ENCODE data around the gene EMP1.

Gene EMP1

GRCh38 chr12:13177906-13178305, 18.6 kb upstream of the EMP1 start:
- TF ChIP-seq CTCF (IDR thresholded peaks at IDR 0.05; ENCODE audit: extremely low read depth, insufficient read depth, missing control alignments) = no peak
- in situ Hi-C loops (cut with MboI; ENCODE audit: low pct_unique_long_range_greater_than_20kb, low sequenced_read_pairs, unreplicated experiment) = no loop called here
- DNase-seq (ENCODE audit: low spot score) = no peak

GRCh38 chr12:13178568-13179210, 17.8 kb upstream of the EMP1 start:
- TF ChIP-seq CTCF (IDR thresholded peaks at IDR 0.05; ENCODE audit: extremely low read depth, insufficient read depth, missing control alignments) = no peak
- no peak for DNase-seq (ENCODE audit: low spot score)
- in situ Hi-C loops (cut with MboI; ENCODE audit: low pct_unique_long_range_greater_than_20kb, low sequenced_read_pairs, unreplicated experiment) = no loop called here

- in situ Hi-C loops (cut with MboI; ENCODE audit: low pct_unique_long_range_greater_than_20kb, low sequenced_read_pairs, unreplicated experiment) = no loop called here
- no peak for TF ChIP-seq CTCF (IDR thresholded peaks at IDR 0.05; ENCODE audit: extremely low read depth, insufficient read depth, missing control alignments)
- no peak for DNase-seq (ENCODE audit: low spot score)
Measured at GRCh38 chr12:13179211-13180074, 17.1 kb upstream of the EMP1 start.

GRCh38 chr12:13181375-13182070, 15.0 kb upstream of the EMP1 start:
- no peak for TF ChIP-seq CTCF (IDR thresholded peaks at IDR 0.05; ENCODE audit: extremely low read depth, insufficient read depth, missing control alignments)
- DNase-seq (ENCODE audit: low spot score) = no peak
- in situ Hi-C loops (cut with MboI; ENCODE audit: low pct_unique_long_range_greater_than_20kb, low sequenced_read_pairs, unreplicated experiment) = no loop called here

GRCh38 chr12:13182881-13183280, 13.6 kb upstream of the EMP1 start:
- in situ Hi-C loops (cut with MboI; ENCODE audit: low pct_unique_long_range_greater_than_20kb, low sequenced_read_pairs, unreplicated experiment) = no loop called here
- TF ChIP-seq CTCF (IDR thresholded peaks at IDR 0.05; ENCODE audit: extremely low read depth, insufficient read depth, missing control alignments) = no peak
- DNase-seq (ENCODE audit: low spot score) = no peak

- no peak for TF ChIP-seq CTCF (IDR thresholded peaks at IDR 0.05; ENCODE audit: extremely low read depth, insufficient read depth, missing control alignments)
- DNase-seq (ENCODE audit: low spot score) = no peak
- in situ Hi-C loops (cut with MboI; ENCODE audit: low pct_unique_long_range_greater_than_20kb, low sequenced_read_pairs, unreplicated experiment) = no loop called here
Measured at GRCh38 chr12:13183620-13184019, 12.9 kb upstream of the EMP1 start.
